Upper lobe of left lung (tissue), 4 donors: Measurements from ENCODE around the gene RND1.

ENCODE experiments used
- EP300 ChIP-seq, 4 donors: sonication (generic); formaldehyde crosslinking; IDR thresholded peaks; one replicate each; pipeline ENCODE4 v1.5.1; 2017; ENCODE audit warnings: antibody characterized with exemption in 4 of 4, control low read depth in 2 of 4
- POLR2A ChIP-seq, 4 donors: fragments of 450-650 bp; IDR thresholded peaks; one replicate each; pipeline ENCODE4 v1.5.1; 2016 to 2017; ENCODE audit warnings: antibody characterized with exemption in 4 of 4, mild to moderate bottlenecking in 2 of 4
- TF ChIP-seq, protein P1 (sequence below), 6 experiments: fragments of 450-650 bp in 4 of 6; fragments of 200-600 bp in 2 of 6; sonication (generic) in 2 of 6; IDR thresholded peaks; one replicate each; pipeline ENCODE4 v1.5.1; 2016 to 2019; ENCODE audit warnings: antibody characterized with exemption in 6 of 6

DNA sequence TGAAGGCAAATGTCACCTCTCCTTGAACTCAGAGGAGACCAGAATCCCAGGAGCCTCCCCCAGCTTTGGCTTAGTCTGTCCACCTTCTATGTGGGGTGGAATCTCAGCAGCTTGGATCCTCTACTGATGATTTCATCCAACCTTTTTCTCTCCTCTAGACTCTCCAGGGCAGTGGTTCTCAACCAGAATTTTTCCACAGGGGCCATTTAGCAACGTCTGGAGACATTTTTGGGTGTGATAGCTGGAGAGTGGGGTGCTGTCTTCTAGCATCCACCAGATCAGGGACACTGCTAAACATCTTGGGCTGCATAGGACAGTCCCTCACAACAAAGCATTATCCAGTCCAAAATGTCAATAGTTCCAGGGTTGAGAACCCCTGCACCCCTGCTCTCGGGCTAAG is 9.3 kb downstream of the RND1 start:
- TF ChIP-seq, protein P1, sequence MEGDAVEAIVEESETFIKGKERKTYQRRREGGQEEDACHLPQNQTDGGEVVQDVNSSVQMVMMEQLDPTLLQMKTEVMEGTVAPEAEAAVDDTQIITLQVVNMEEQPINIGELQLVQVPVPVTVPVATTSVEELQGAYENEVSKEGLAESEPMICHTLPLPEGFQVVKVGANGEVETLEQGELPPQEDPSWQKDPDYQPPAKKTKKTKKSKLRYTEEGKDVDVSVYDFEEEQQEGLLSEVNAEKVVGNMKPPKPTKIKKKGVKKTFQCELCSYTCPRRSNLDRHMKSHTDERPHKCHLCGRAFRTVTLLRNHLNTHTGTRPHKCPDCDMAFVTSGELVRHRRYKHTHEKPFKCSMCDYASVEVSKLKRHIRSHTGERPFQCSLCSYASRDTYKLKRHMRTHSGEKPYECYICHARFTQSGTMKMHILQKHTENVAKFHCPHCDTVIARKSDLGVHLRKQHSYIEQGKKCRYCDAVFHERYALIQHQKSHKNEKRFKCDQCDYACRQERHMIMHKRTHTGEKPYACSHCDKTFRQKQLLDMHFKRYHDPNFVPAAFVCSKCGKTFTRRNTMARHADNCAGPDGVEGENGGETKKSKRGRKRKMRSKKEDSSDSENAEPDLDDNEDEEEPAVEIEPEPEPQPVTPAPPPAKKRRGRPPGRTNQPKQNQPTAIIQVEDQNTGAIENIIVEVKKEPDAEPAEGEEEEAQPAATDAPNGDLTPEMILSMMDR (IDR thresholded peaks at IDR 0.05) = no peak
- TF ChIP-seq EP300 (IDR thresholded peaks at IDR 0.05) (no peak), POLR2A (IDR thresholded peaks at IDR 0.05) (no peak)
